Measurements from ENCODE around the gene SLC10A7. TPM values are rescaled to one million over a fixed set of nuclear protein-coding genes. Genes with fewer than 3 reads are reported as not detected.

The SLC10A7 gene
- total and polyA plus RNA-seq, 2 of the 13 experiments (the other 11 are each of a cell fraction or from before 2014, with no cell fraction given), result 18.5 to 18.8 TPM

DNA sequence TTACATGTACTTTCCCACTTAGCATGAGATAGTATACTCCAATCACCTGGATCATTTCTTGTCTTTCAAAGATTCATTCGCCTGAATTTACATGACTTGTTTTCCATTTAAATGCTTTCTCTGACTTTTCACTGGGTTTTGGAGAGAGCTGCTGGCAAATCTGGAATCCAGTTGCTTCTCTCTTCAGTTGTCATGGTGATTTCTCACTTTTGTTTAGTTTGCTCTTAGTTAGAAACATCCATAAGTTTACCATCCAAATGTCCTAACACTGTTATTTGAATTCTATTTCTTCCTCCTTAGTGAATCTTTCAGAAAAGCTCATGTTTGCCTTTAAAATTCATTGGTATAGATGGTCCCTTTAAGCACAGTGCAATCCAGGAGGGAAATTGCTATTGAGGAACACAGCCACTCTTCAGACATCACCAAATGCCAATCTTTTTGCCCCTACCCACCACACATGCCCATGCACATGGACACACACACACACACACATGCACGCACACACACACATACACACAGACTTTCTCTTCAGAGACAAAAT is 255.7 kb downstream of the SLC10A7 start:
- Histone ChIP-seq H4K20me1 (ENCODE audit: insufficient read depth, low read length) (no peaks in the 10 kb centered on the region), H3K4me3 (replicated peaks in 1 of 3; ENCODE audit: insufficient read depth in 1 of 3, low read depth in 2 of 3, low read length in 3 of 3) (no peak overlapping the region), H3K36me3 (replicated peaks in 1 of 2; ENCODE audit: control insufficient read depth in 1 of 2, insufficient read depth in 2 of 2, low read length in 2 of 2) (no peaks in the 10 kb centered on the region), H2AFZ (ENCODE audit: low read length) (no peak overlapping the region), H3K9ac (ENCODE audit: insufficient read depth, low read depth, low read length) (no peak overlapping the region), H3K27ac (ENCODE audit: extremely low read length, insufficient read depth, low read length) (no peak overlapping the region), H3K27me3 (ENCODE audit: control insufficient read depth in 1 of 2, insufficient read depth in 2 of 2, low read length in 2 of 2) (no peaks in the 10 kb centered on the region), H3K9me3 (ENCODE audit: low read length) (no peaks in the 10 kb centered on the region), H3K4me2 (ENCODE audit: low read depth, low read length) (no peak overlapping the region), H3K79me2 (ENCODE audit: insufficient read depth, low read length) (no peaks in the 10 kb centered on the region), H3K4me1 (ENCODE audit: insufficient read depth, low read length) (no peaks in the 10 kb centered on the region)
- no peak for ATAC-seq
- in situ Hi-C loops (cut with HindIII; ENCODE audit: extremely low pct_ligation_motif_present, low pct_unique_long_range_greater_than_20kb) (no loop called here), intact Hi-C loops (cut with micrococcal nuclease; ENCODE audit: unreplicated experiment) (no loop called here)
- WGBS (ENCODE audit: low lambda C conversion rate), result 93% methylated on average over 2 of the region's 2 CpGs
- TF ChIP-seq GABPB1 (CRISPR knock-in tag; IDR thresholded peaks at IDR 0.05), result no peak
- peak; percentile 76 for TF ChIP-seq MNT (IDR thresholded peaks at IDR 0.05)
- no peak for DNase-seq (ENCODE audit: low spot score)
- ChIA-PET POLR2A (no interaction called here), CTCF (ENCODE audit: low intra/inter-chr PET ratio, low total read pairs) (no interaction called here)
- no peak for FAIRE-seq
- no TSS peak for BruUV-seq (replicated peaks)

DNA sequence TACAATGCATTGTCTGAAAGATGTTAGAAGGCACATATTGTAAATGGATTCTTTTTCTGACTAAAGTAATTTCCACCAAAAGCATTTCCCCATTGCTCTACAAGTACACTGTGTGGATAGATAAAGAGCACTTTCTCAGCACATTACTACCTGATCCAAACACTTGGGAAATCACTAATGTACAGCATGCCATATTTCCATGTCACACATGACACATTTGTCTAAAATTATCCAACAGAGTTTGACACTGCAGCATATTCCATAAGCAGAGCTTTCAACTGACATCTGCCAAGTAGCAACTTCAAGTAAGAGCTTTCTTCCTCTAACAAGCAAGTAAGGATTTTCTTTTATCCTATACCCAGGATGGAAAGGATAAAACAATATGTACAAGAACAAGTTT is 257.9 kb downstream of the SLC10A7 start:
- Histone ChIP-seq H3K4me2 (ENCODE audit: low read depth, low read length) (no peak overlapping the region), H3K27me3 (ENCODE audit: control insufficient read depth in 1 of 2, insufficient read depth in 2 of 2, low read length in 2 of 2) (no peaks in the 10 kb centered on the region), H4K20me1 (ENCODE audit: insufficient read depth, low read length) (no peaks in the 10 kb centered on the region), H3K4me3 (replicated peaks in 1 of 3; ENCODE audit: insufficient read depth in 1 of 3, low read depth in 2 of 3, low read length in 3 of 3) (no peak overlapping the region), H3K4me1 (ENCODE audit: insufficient read depth, low read length) (no peaks in the 10 kb centered on the region), H3K36me3 (replicated peaks in 1 of 2; ENCODE audit: control insufficient read depth in 1 of 2, insufficient read depth in 2 of 2, low read length in 2 of 2) (no peaks in the 10 kb centered on the region), H2AFZ (ENCODE audit: low read length) (no peak overlapping the region), H3K9me3 (ENCODE audit: low read length) (no peaks in the 10 kb centered on the region), H3K27ac (ENCODE audit: extremely low read length, insufficient read depth, low read length) (no peak overlapping the region), H3K9ac (ENCODE audit: insufficient read depth, low read depth, low read length) (no peak overlapping the region), H3K79me2 (ENCODE audit: insufficient read depth, low read length) (no peaks in the 10 kb centered on the region)
- ATAC-seq (no peak), DNase-seq (ENCODE audit: low spot score) (no peak), FAIRE-seq (no peak)
- no TSS peak for BruUV-seq (replicated peaks)
- ChIA-PET POLR2A (no interaction called here), CTCF (ENCODE audit: low intra/inter-chr PET ratio, low total read pairs) (no interaction called here)
- no peak for TF ChIP-seq ZNF205 (CRISPR knock-in tag; IDR thresholded peaks at IDR 0.05)
- no peak for TF ChIP-seq HMGA1 (CRISPR knock-in tag; conservative IDR thresholded peaks at IDR 0.05)
- TF ChIP-seq NR2F6 (IDR thresholded peaks at IDR 0.05), result no peak
- TF ChIP-seq NR2F6 (CRISPR knock-in tag; IDR thresholded peaks at IDR 0.05), result no peak
- TF ChIP-seq NBN (conservative IDR thresholded peaks at IDR 0.05), result no peak
- no peak for TF ChIP-seq LCORL (IDR thresholded peaks at IDR 0.05)
- no peak for TF ChIP-seq LCORL (CRISPR knock-in tag; IDR thresholded peaks at IDR 0.05)
- intact Hi-C loops (cut with micrococcal nuclease; ENCODE audit: unreplicated experiment), result no loop called here
- in situ Hi-C loops (cut with HindIII; ENCODE audit: extremely low pct_ligation_motif_present, low pct_unique_long_range_greater_than_20kb), result no loop called here

Data from HepG2 (cell line).